ENCODE measurements around the gene ATG7.

The ATG7 gene

DNA sequence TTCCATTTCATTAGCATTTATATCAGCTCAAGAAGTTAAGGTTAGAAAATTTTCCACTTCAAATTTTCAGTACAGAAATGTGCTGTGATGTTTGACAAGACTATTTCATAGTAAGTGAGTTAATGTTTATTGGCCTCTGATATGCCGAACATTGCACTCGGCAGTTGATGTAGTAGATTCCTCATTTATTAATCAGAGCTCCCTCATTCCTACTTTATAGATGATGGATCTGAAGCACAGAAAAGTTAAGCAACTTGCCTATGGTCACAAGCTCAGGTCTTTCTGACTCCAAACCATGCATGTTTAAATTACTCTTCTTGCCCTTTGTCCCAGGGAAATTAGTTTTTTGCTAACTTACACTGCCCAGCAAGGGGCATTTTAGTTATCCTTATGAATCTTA, 92.0 kb downstream of the ATG7 start:
- no peaks in the 10 kb centered on the region for H3K27me3 ChIP-seq (ENCODE audit: control insufficient read depth, insufficient read depth, low read length)
- H3K79me2 ChIP-seq = no peaks in the 10 kb centered on the region
- H3K4me3 ChIP-seq (ENCODE audit: low read depth, low read length) = no peak overlapping the region
- H3K4me1 ChIP-seq = peaks cover 12% of the 10 kb centered on the region
- no peak overlapping the region for H3K4me2 ChIP-seq (ENCODE audit: low read length)
- no peak overlapping the region for H3K9ac ChIP-seq
- H2AFZ ChIP-seq = no peak overlapping the region
- H3K9me3 ChIP-seq (ENCODE audit: control insufficient read depth, low read length) = no peaks in the 10 kb centered on the region
- no peak overlapping the region for H3K27ac ChIP-seq
- TF ChIP-seq, protein P1, sequence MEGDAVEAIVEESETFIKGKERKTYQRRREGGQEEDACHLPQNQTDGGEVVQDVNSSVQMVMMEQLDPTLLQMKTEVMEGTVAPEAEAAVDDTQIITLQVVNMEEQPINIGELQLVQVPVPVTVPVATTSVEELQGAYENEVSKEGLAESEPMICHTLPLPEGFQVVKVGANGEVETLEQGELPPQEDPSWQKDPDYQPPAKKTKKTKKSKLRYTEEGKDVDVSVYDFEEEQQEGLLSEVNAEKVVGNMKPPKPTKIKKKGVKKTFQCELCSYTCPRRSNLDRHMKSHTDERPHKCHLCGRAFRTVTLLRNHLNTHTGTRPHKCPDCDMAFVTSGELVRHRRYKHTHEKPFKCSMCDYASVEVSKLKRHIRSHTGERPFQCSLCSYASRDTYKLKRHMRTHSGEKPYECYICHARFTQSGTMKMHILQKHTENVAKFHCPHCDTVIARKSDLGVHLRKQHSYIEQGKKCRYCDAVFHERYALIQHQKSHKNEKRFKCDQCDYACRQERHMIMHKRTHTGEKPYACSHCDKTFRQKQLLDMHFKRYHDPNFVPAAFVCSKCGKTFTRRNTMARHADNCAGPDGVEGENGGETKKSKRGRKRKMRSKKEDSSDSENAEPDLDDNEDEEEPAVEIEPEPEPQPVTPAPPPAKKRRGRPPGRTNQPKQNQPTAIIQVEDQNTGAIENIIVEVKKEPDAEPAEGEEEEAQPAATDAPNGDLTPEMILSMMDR (IDR thresholded peaks at IDR 0.05) = no peak
- no peaks in the 10 kb centered on the region for H3K36me3 ChIP-seq (ENCODE audit: control insufficient read depth, insufficient read depth, low read length)

DNA sequence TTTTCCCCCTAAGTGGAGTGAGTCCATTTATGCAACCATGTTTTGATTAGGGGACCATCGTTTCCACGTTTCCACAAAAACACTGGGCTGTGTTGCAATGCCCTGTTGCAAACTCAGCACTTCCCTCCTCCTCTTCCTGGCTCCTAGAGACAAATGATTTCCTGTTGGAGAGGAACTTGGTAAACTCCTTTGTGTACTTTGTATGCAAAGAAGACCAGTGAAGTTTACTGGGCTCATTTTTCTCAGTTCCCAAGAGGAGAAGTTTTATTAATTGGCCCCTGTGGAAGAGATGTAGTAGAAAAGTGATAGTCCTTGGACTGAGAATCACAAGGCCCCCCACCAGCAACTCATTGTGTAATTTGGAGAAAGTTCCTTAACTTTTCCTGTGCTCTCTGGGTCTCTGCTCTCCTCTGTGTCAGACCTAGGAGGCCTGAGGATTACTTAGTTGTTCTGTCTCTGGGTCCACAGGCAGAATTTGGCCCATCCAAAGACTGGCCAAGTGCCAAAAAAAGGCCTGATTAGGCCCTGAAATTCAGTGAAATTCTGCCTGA, 95.0 kb downstream of the ATG7 start:
- peaks cover 12% of the 10 kb centered on the region for H3K4me1 ChIP-seq
- peak overlapping the region; percentile 55 for H3K27ac ChIP-seq
- H3K9ac ChIP-seq = no peak overlapping the region

GRCh38 chr3:11370191-11370590, 98.0 kb downstream of the ATG7 start:
- Histone ChIP-seq H3K27me3 (ENCODE audit: control insufficient read depth, insufficient read depth, low read length) (no peaks in the 10 kb centered on the region), H3K36me3 (ENCODE audit: control insufficient read depth, insufficient read depth, low read length) (no peaks in the 10 kb centered on the region), H3K4me1 (peaks cover 12% of the 10 kb centered on the region), H3K4me3 (ENCODE audit: low read depth, low read length) (no peak overlapping the region), H3K4me2 (ENCODE audit: low read length) (no peak overlapping the region), H3K9me3 (ENCODE audit: control insufficient read depth, low read length) (no peaks in the 10 kb centered on the region), H3K79me2 (no peaks in the 10 kb centered on the region), H3K27ac (no peak overlapping the region), H3K9ac (no peak overlapping the region), H2AFZ (no peak overlapping the region)
- TF ChIP-seq, protein P1 (IDR thresholded peaks at IDR 0.05) = no peak

More for the DNA sequence above, 95.0 kb downstream of the ATG7 start:
- Histone ChIP-seq H3K4me2 (ENCODE audit: low read length) (peak overlapping the region; percentile 28), H3K79me2 (no peaks in the 10 kb centered on the region), H3K4me3 (ENCODE audit: low read depth, low read length) (no peak overlapping the region), H3K27me3 (ENCODE audit: control insufficient read depth, insufficient read depth, low read length) (no peaks in the 10 kb centered on the region), H3K9me3 (ENCODE audit: control insufficient read depth, low read length) (no peaks in the 10 kb centered on the region), H3K36me3 (ENCODE audit: control insufficient read depth, insufficient read depth, low read length) (no peaks in the 10 kb centered on the region), H2AFZ (no peak overlapping the region)
- TF ChIP-seq, protein P1 (IDR thresholded peaks at IDR 0.05) = no peak

DNA sequence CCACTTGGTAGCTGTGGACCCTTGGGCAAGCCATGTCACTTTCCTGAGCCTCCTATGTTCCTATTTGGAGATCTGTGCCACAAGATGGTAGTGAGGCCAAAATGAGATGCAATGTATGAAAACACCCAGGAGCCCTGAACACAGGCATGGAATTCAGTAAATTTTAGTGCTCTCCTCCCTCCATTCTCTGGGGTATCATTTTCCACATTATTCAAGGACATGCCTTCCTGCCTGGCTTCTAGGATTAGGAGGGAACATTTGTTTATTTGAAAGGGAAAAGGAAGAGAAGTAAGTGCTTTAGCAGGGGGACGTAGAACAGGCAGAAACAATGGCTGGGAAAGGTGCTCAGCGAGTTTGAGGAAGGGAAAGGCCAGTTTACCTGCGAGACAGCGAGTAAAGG, 98.8 kb downstream of the ATG7 start:
- H3K4me1 ChIP-seq = peaks cover 12% of the 10 kb centered on the region
- no peak overlapping the region for H3K4me2 ChIP-seq (ENCODE audit: low read length)
- H3K9ac ChIP-seq = no peak overlapping the region
- no peak overlapping the region for H3K4me3 ChIP-seq (ENCODE audit: low read depth, low read length)
- H3K9me3 ChIP-seq (ENCODE audit: control insufficient read depth, low read length) = no peaks in the 10 kb centered on the region
- H2AFZ ChIP-seq = no peak overlapping the region
- H3K27ac ChIP-seq = no peak overlapping the region
- no peaks in the 10 kb centered on the region for H3K36me3 ChIP-seq (ENCODE audit: control insufficient read depth, insufficient read depth, low read length)
- TF ChIP-seq, protein P1 (IDR thresholded peaks at IDR 0.05) = no peak
- H3K27me3 ChIP-seq (ENCODE audit: control insufficient read depth, insufficient read depth, low read length) = no peaks in the 10 kb centered on the region
- H3K79me2 ChIP-seq = no peaks in the 10 kb centered on the region

GRCh38 chr3:11371747-11372146, 99.5 kb downstream of the ATG7 start:
- TF ChIP-seq, protein P1 (IDR thresholded peaks at IDR 0.05) = no peak
- no peaks in the 10 kb centered on the region for H3K27me3 ChIP-seq (ENCODE audit: control insufficient read depth, insufficient read depth, low read length)
- H3K79me2 ChIP-seq = no peaks in the 10 kb centered on the region
- H3K27ac ChIP-seq = no peak overlapping the region
- H3K4me3 ChIP-seq (ENCODE audit: low read depth, low read length) = no peak overlapping the region
- no peaks in the 10 kb centered on the region for H3K36me3 ChIP-seq (ENCODE audit: control insufficient read depth, insufficient read depth, low read length)
- no peak overlapping the region for H3K4me2 ChIP-seq (ENCODE audit: low read length)
- H2AFZ ChIP-seq = no peak overlapping the region
- no peak overlapping the region for H3K9ac ChIP-seq
- peaks cover 6% of the 10 kb centered on the region for H3K4me1 ChIP-seq
- no peaks in the 10 kb centered on the region for H3K9me3 ChIP-seq (ENCODE audit: control insufficient read depth, low read length)

Data from parathyroid adenoma (tissue), 2 donors.